CD14-positive monocyte (primary cell): ENCODE measurements around the gene NKAIN2. TPM values are rescaled to one million over a fixed set of nuclear protein-coding genes. Genes with fewer than 3 reads are reported as not detected.

Source experiments
- DNase-seq, 3 donors: peaks; one replicate each; pipeline ENCODE4 v3.0.0-alpha.2; 2011 to 2022
- H2AFZ ChIP-seq: 2 replicates; pipeline ENCODE4 v1.6.0; 2012; ENCODE audit warnings: mild to moderate bottlenecking, low read depth, low read length, inconsistent platforms; ENCODE audit not compliant: insufficient read depth, poor library complexity, severe bottlenecking
- H3K27ac ChIP-seq, 2 donors: 1 replicate in 1 of 2; 2 replicates in 1 of 2; pipeline ENCODE4 v1.5.1; 2012 to 2013; ENCODE audit warnings: low read length in 2 of 2, control low read depth in 1 of 2, inconsistent platforms in 1 of 2, low read depth in 1 of 2, mild to moderate bottlenecking in 1 of 2
- H3K27me3 ChIP-seq, 2 donors: one replicate each; pipeline versions ENCODE4 v1.6.0 to v1.6.1; 2011 to 2013; ENCODE audit warnings: low read length in 2 of 2; ENCODE audit not compliant: control insufficient read depth in 2 of 2, insufficient read depth in 2 of 2
- H3K36me3 ChIP-seq, 2 donors: replicated peaks in 1 of 2; 1 replicate in 1 of 2; 2 replicates in 1 of 2; pipeline versions ENCODE4 v1.5.1 to v1.6.1; 2012 to 2013; ENCODE audit warnings: low read length in 2 of 2, control low read depth in 1 of 2, inconsistent platforms in 1 of 2, mild to moderate bottlenecking in 1 of 2; ENCODE audit not compliant: insufficient read depth in 2 of 2, control insufficient read depth in 1 of 2
- H3K4me1 ChIP-seq, 2 donors: 1 replicate in 1 of 2; 2 replicates in 1 of 2; pipeline versions ENCODE4 v1.5.1 to v1.6.1; 2012 to 2013; ENCODE audit warnings: low read length in 2 of 2, control low read depth in 1 of 2, inconsistent platforms in 1 of 2, mild to moderate bottlenecking in 1 of 2, moderate library complexity in 1 of 2; ENCODE audit not compliant: insufficient read depth in 2 of 2, control insufficient read depth in 1 of 2
- H3K4me2 ChIP-seq: replicated peaks from 2 replicates; pipeline ENCODE3; 2012; ENCODE audit warnings: low read length, moderate library complexity, mild to moderate bottlenecking; ENCODE audit not compliant: poor library complexity, severe bottlenecking; ENCODE audit errors: extremely low read depth
- H3K4me3 ChIP-seq, 3 experiments: fragments of 200-600 bp in 1 of 3; sonication (generic) in 1 of 3; replicated peaks in 1 of 3; 1 replicate in 2 of 3; 2 replicates in 1 of 3; pipeline ENCODE4 v1.5.1; 2011 to 2013; ENCODE audit warnings: low read length in 3 of 3, mild to moderate bottlenecking in 3 of 3, control low read depth in 2 of 3, low read depth in 2 of 3, inconsistent platforms in 1 of 3, moderate library complexity in 1 of 3
- H3K79me2 ChIP-seq: 2 replicates; pipeline ENCODE4 v1.6.0; 2012; ENCODE audit warnings: mild to moderate bottlenecking, control low read depth, inconsistent platforms, low read length, moderate library complexity; ENCODE audit not compliant: insufficient read depth
- H3K9ac ChIP-seq: 2 replicates; pipeline ENCODE4 v1.6.0; 2017; ENCODE audit warnings: low read length, mild to moderate bottlenecking; ENCODE audit not compliant: insufficient read depth, poor library complexity, severe bottlenecking
- H3K9me3 ChIP-seq, 2 donors: replicated peaks in 1 of 2; 1 replicate in 1 of 2; 2 replicates in 1 of 2; pipeline versions ENCODE4 v1.5.1 to v1.6.1; 2012 to 2013; ENCODE audit warnings: low read length in 2 of 2, control low read depth in 1 of 2; ENCODE audit not compliant: control insufficient read depth in 1 of 2, insufficient read depth in 1 of 2
- H4K20me1 ChIP-seq: 2 replicates; pipeline ENCODE4 v1.6.0; 2012; ENCODE audit warnings: mild to moderate bottlenecking, low read length, control low read depth, moderate library complexity; ENCODE audit not compliant: insufficient read depth
- H3K27ac Mint-ChIP-seq, 7 donors: one replicate each; pipeline ENCODE4 v1.8.0; 2020; ENCODE audit warnings: mild to moderate bottlenecking in 7 of 7, mixed read lengths in 7 of 7, moderate library complexity in 6 of 7, inconsistent platforms in 2 of 7
- H3K27me3 Mint-ChIP-seq, 3 donors: one replicate each; pipeline ENCODE4 v1.8.0; 2021 to 2022; ENCODE audit warnings: low read depth in 3 of 3, mild to moderate bottlenecking in 3 of 3, mixed read lengths in 3 of 3, moderate library complexity in 3 of 3, inconsistent platforms in 1 of 3
- H3K36me3 Mint-ChIP-seq, 2 donors: one replicate each; pipeline ENCODE4 v1.8.0; 2020; ENCODE audit warnings: mixed read lengths in 2 of 2, inconsistent platforms in 1 of 2, mild to moderate bottlenecking in 1 of 2
- H3K4me1 Mint-ChIP-seq: one replicate; pipeline ENCODE4 v1.8.0; 2020; ENCODE audit warnings: mild to moderate bottlenecking, mixed read lengths
- H3K4me3 Mint-ChIP-seq, 2 donors: one replicate each; pipeline ENCODE4 v1.8.0; 2020; ENCODE audit warnings: mild to moderate bottlenecking in 2 of 2, mixed read lengths in 2 of 2, moderate library complexity in 1 of 2
- H3K9me3 Mint-ChIP-seq, 7 donors: one replicate each; pipeline ENCODE4 v1.8.0; 2020 to 2022; ENCODE audit warnings: mixed read lengths in 7 of 7, mild to moderate bottlenecking in 6 of 7, moderate library complexity in 6 of 7, inconsistent platforms in 2 of 7
- CTCF ChIP-seq: fragments of 200-600 bp; IDR thresholded peaks from one replicate; pipeline ENCODE4 v1.8.0; 2022; ENCODE audit warnings: antibody characterized with exemption, mild to moderate bottlenecking
- WGBS: methylation state at CpG from one replicate; pipeline ENCODE4 v1.1.5; 2013; ENCODE audit warnings: missing lambda C conversion rate; ENCODE audit not compliant: insufficient coverage; 5-methylcytosine and 5-hydroxymethylcytosine counted together
- intact Hi-C, 2 donors: fragments of 100-400 bp; cut with micrococcal nuclease; formaldehyde crosslinking; loops; one replicate each; pipeline versions ENCODE4 v1.15.0 to v1.15.1; 2023
- polyA plus RNA-seq, 3 donors: library from polyadenylated mRNA; depleted of rRNA in 1 of 3; unstranded in 2 of 3; stranded (reverse) in 1 of 3; fragments of 300-500 nt in 2 of 3; fragments of >200 nt in 1 of 3; fragmentation: Illumina TruSeq in 2 of 3; gene quantifications; 1 replicate in 2 of 3; 2 replicates in 1 of 3; pipeline ENCODE4 v1.2.3, GENCODE V29; 2012 to 2021

Gene NKAIN2
- polyA plus RNA-seq, 3 donors: not detected

- no peaks in the 10 kb centered on the region for H3K36me3 ChIP-seq
- no peak for DNase-seq
- no peak overlapping the region for H2AFZ ChIP-seq
- H3K4me3 ChIP-seq: no peak overlapping the region
- H3K27ac ChIP-seq: no peak overlapping the region
- H3K4me1 Mint-ChIP-seq: no peaks in the 10 kb centered on the region
- H3K27ac Mint-ChIP-seq: no peak overlapping the region
- no peak overlapping the region for H3K4me3 Mint-ChIP-seq
- no peaks in the 10 kb centered on the region for H3K27me3 ChIP-seq
- no peaks in the 10 kb centered on the region for H3K27me3 Mint-ChIP-seq
- no peak overlapping the region for H3K9ac ChIP-seq
- no peaks in the 10 kb centered on the region for H4K20me1 ChIP-seq
- no peak overlapping the region for H3K4me2 ChIP-seq
- no peaks in the 10 kb centered on the region for H3K9me3 ChIP-seq
- H3K36me3 Mint-ChIP-seq: no peaks in the 10 kb centered on the region
- no peaks in the 10 kb centered on the region for H3K79me2 ChIP-seq
- no CpG with 5 or more reads among the region's 1 CpG for WGBS
- intact Hi-C loops: no loop called here
- no peak for TF ChIP-seq CTCF
- H3K9me3 Mint-ChIP-seq: peaks cover 0 to 4% (median 1%) of the 10 kb centered on the region in 7 donors
- H3K4me1 ChIP-seq: no peaks in the 10 kb centered on the region
These were observed 354.4 kb downstream of the NKAIN2 start for GRCh38 chr6:124158024-124158423.

GRCh38 chr6:124163676-124164075 lies 360.0 kb downstream of the NKAIN2 start:
- intact Hi-C loops: no loop called here
- TF ChIP-seq CTCF: no peak
- Mint-ChIP-seq H3K9me3 (peaks cover 0 to 4% (median 0%) of the 10 kb centered on the region in 7 donors), H3K4me3 (no peak overlapping the region), H3K27ac (no peak overlapping the region), H3K4me1 (no peaks in the 10 kb centered on the region), H3K36me3 (no peaks in the 10 kb centered on the region), H3K27me3 (no peaks in the 10 kb centered on the region)
- no peak overlapping the region for H2AFZ ChIP-seq
- H3K36me3 ChIP-seq: no peaks in the 10 kb centered on the region
- H3K4me1 ChIP-seq: no peaks in the 10 kb centered on the region
- H3K27ac ChIP-seq: no peak overlapping the region
- no peak overlapping the region for H3K4me3 ChIP-seq
- DNase-seq: no peak
- H3K4me2 ChIP-seq: no peak overlapping the region
- no peaks in the 10 kb centered on the region for H3K27me3 ChIP-seq
- H3K79me2 ChIP-seq: no peaks in the 10 kb centered on the region
- no peak overlapping the region for H3K9ac ChIP-seq
- H3K9me3 ChIP-seq: no peaks in the 10 kb centered on the region
- H4K20me1 ChIP-seq: no peaks in the 10 kb centered on the region
- WGBS: 100% methylated on average over 3 of the region's 3 CpGs
